ENCODE measurements around the gene ERO1B. TPM values are rescaled to one million over a fixed set of nuclear protein-coding genes. Genes with fewer than 3 reads are reported as not detected.

The ERO1B gene
- polyA plus RNA-seq, 4 donors, result 6.1 to 15.1 (median 12.9) TPM

GRCh38 chr1:236301080-236301957 is 19.6 kb upstream of the ERO1B start:
- no peak for DNase-seq (ENCODE audit: low read depth in 4 of 4, low spot score in 3 of 4)

- no peak for DNase-seq (ENCODE audit: low read depth in 4 of 4, low spot score in 3 of 4)
Observed at GRCh38 chr1:236297161-236297560, 15.4 kb upstream of the ERO1B start.

DNA sequence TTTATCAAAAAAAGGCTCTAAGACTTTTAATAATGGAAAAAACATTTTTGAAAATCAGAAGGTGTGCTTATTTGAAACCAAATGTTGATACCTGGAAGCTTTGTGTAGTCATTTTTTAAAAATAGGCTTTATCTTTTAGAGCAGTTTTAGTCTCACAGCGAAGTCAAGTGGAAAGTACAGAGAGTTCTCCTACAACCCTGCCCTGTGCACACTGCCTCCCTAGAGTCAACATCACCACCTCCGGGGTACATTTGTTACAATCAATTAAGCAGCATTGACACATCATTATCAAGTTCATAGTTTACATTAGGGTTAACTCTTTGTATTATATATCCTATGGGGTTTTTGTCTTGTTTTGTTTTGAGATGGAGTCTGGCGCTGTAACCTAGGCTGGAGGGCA is 10.7 kb upstream of the ERO1B start:
- no peak for DNase-seq (ENCODE audit: low read depth in 4 of 4, low spot score in 3 of 4)

DNA sequence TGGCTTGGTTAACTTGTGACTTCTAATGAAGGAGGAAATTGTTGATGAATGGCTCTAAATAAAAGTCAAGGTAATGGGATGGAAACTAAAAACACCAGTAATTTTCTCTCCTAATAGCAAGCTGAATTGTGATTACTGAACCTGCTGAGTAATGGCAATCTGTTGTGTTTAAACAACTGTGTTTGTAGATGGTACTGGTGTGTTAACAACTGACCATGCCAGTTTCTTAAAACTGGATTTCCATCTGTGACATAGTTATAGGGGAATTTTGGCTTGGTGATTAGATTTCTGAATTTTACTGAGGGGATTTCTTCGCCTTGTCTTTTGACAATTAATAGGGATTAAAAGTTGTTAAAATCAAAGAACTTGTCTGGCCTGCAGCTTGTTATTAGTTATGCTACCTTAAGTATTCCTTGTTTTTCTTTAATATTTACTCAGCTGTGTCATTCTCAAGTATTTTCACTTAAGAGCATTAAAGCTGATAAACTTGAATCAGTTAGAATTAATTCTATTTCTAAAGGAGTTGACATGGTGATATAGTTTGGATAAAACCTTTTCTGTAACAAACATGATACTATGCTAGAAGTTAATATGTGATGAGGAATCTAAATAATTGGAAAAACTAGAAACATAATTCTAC is 7.9 kb upstream of the ERO1B start:
- DNase-seq (ENCODE audit: low read depth in 4 of 4, low spot score in 3 of 4), result no peak

GRCh38 chr1:236288620-236288976 is 6.8 kb upstream of the ERO1B start:
- no peak for DNase-seq (ENCODE audit: low read depth in 4 of 4, low spot score in 3 of 4)

- DNase-seq (ENCODE audit: low read depth in 4 of 4, low spot score in 3 of 4), result peak in 1 of 4 donors; percentile 64
Observed at GRCh38 chr1:236287757-236288619, 6.2 kb upstream of the ERO1B start.

- DNase-seq (ENCODE audit: low read depth in 4 of 4, low spot score in 3 of 4), result no peak
Observed at GRCh38 chr1:236287356-236287755, 5.6 kb upstream of the ERO1B start.

DNA sequence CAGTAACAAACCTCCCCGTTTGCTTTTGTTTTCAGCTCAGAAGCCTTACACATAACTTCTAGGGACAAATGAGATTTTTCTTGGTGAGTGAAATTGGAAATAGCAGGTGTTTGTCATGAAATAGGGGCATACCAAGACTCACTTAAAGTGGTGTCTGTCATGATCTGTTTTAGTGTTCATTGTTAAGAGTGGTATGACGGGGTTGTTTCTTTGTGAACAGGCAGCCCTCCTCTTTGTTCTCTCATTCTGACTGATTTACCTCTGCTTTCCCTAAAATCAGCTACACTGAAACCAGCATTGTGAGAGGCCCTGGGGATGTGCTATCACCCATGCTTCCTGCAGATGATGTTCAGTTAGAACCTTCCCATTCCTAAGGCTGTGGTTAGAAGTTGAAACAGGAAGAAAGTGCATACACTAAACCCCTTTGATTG is 2.5 kb upstream of the ERO1B start:
- DNase-seq (ENCODE audit: low read depth in 4 of 4, low spot score in 3 of 4), result no peak

GRCh38 chr1:236282719-236283118 is 961 bp upstream of the ERO1B start:
- no peak for DNase-seq (ENCODE audit: low read depth in 4 of 4, low spot score in 3 of 4)

GRCh38 chr1:236282425-236282716 is 613 bp upstream of the ERO1B start:
- no peak for DNase-seq (ENCODE audit: low read depth in 4 of 4, low spot score in 3 of 4)

- DNase-seq (ENCODE audit: low read depth in 4 of 4, low spot score in 3 of 4), result peak in 3 of 4 donors; percentile 10 to 21 (median 21)
Observed at GRCh38 chr1:236281198-236281653, 532 bp downstream of the ERO1B start.

GRCh38 chr1:236280438-236281197 is 1.1 kb downstream of the ERO1B start:
- DNase-seq (ENCODE audit: low read depth in 4 of 4, low spot score in 3 of 4), result peak in 1 of 4 donors; percentile 21

GRCh38 chr1:236275586-236275985 is 6.2 kb downstream of the ERO1B start:
- DNase-seq (ENCODE audit: low read depth in 4 of 4, low spot score in 3 of 4), result no peak

GRCh38 chr1:236275061-236275460 is 6.7 kb downstream of the ERO1B start:
- no peak for DNase-seq (ENCODE audit: low read depth in 4 of 4, low spot score in 3 of 4)

DNA sequence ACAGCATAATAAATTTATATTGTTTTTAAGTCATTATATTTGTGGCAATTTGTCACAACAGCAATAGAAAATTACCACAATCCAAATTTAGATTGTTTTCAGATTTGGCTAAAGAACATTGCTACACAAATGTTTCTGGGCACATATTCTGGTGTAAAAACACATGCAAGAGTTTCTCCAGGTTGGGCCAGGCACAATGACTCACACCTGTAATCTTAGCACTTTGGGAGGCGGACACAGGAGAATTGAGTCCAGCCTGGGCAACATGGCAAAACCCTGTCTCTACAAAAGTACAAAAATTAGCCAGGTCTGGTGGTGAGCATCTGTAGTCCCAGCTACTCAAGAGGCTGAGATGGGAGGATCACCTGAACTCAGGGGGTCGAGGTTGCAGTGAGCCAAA is 8.4 kb downstream of the ERO1B start:
- DNase-seq (ENCODE audit: low read depth in 4 of 4, low spot score in 3 of 4), result no peak

DNA sequence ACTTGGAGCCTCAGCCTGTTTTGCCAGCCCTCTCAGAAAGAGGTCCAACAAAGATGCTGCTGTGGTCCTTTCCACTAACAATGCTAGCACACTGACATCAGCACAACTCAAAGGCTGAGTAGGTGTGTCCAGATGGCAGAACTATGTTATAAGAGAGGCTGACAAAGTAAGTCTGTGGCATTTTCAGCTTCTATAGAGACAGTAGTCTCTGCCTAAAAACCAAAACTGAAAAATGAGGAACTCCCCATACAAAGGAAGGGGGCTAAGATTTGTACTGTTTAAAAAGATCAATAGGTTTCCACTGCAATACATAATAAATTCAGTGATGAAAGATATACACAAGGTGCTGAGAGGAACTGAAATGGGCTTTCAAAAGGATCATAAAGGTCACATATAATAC is 12.3 kb downstream of the ERO1B start:
- DNase-seq (ENCODE audit: low read depth in 4 of 4, low spot score in 3 of 4), result no peak

GRCh38 chr1:236261898-236262297 is 19.9 kb downstream of the ERO1B start:
- DNase-seq (ENCODE audit: low read depth in 4 of 4, low spot score in 3 of 4), result no peak

DNA sequence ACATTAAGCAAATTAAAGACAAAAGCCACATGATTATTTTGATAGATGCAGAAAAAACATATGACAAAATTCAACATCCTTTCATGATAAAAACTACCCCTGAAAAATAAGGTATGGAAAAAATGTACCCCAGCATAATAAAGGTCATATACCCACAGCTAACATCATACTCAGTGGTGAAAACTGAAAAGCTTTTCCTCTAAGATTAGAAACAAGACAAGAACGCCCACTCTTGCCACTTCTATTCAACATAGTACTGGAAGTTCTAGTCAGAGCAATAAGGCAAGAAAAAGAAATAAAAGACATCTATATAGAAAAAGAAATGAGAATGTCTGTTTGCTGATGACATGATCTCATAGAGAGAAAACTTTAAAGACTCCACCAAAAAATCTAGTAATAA is 20.7 kb downstream of the ERO1B start:
- DNase-seq (ENCODE audit: low read depth in 4 of 4, low spot score in 3 of 4), result no peak

DNA sequence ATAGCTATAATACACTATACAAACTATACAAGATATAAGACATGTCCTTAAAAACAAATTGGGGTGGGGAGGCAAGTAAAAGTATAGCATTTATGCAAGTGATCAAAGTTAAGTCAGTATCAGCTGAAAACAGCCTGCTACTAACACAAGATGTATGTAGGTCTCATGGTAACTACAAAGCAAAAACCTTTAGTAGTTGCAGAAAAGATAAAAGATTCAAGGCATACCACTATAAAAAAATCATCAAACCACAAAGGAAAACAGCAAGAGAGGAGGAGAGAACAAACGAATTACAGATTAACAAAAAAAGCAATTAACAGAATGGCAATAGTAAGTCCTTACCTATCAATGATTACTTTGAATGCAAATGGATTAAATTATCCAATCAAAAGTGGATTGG is 22.7 kb downstream of the ERO1B start:
- DNase-seq (ENCODE audit: low read depth in 4 of 4, low spot score in 3 of 4), result no peak

DNA sequence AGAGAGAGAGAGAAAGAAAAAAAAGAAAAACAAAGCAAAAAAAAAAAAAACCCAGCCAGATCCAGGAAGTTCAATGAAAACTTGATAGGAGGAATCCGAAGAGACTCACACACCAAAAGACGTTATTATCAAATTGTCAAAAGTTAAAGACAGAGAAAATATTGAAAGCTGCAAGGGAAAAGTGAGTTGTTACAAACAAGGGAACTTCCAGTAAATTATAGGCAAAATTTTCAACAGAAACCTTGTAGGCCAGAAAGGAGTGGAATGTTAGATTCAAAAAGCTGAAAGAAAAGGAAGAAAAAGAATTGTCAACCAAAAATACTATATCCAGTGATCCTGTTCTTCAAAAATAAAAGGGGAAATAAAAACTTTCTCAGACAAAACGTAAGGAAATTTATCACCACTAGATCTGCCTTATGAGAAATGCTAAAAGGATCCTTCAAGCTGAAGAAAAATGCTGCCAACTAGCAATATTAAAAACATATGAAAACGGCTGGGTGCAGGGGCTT is 23.6 kb downstream of the ERO1B start:
- no peak for DNase-seq (ENCODE audit: low read depth in 4 of 4, low spot score in 3 of 4)
